ENCODE data around the gene SCAPER. TPM values are rescaled to one million over a fixed set of nuclear protein-coding genes. Genes with fewer than 3 reads are reported as not detected.
A peak's percentile ranks its signal among the peaks of the same experiment; 100 is the strongest.

SCAPER gene
- total and polyA plus RNA-seq, 10 of the 15 experiments (the other 5 are each of a cell fraction or from before 2014, with no cell fraction given): 1.0 to 7.7 (median 3.9) TPM

DNA sequence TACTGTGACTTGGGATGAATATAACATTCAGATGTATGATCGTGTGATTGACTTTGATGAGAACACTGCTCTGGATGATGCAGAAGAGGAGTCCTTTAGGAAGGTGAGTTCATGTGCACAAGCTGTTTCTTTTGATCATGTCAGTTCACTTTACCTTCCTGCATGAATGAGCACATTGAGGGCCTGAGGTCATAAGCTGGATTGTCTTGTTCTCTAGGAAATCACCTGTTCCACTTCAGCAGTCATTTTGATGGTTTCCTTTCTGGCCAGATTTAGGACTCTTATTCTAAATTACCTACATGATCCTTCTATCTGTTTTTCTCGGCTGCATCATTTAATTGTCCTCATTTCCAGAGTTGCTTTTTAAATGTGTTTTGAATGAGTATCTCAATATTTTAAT lies 30.5 kb upstream of the SCAPER start (continued):
- TF ChIP-seq, protein P1, sequence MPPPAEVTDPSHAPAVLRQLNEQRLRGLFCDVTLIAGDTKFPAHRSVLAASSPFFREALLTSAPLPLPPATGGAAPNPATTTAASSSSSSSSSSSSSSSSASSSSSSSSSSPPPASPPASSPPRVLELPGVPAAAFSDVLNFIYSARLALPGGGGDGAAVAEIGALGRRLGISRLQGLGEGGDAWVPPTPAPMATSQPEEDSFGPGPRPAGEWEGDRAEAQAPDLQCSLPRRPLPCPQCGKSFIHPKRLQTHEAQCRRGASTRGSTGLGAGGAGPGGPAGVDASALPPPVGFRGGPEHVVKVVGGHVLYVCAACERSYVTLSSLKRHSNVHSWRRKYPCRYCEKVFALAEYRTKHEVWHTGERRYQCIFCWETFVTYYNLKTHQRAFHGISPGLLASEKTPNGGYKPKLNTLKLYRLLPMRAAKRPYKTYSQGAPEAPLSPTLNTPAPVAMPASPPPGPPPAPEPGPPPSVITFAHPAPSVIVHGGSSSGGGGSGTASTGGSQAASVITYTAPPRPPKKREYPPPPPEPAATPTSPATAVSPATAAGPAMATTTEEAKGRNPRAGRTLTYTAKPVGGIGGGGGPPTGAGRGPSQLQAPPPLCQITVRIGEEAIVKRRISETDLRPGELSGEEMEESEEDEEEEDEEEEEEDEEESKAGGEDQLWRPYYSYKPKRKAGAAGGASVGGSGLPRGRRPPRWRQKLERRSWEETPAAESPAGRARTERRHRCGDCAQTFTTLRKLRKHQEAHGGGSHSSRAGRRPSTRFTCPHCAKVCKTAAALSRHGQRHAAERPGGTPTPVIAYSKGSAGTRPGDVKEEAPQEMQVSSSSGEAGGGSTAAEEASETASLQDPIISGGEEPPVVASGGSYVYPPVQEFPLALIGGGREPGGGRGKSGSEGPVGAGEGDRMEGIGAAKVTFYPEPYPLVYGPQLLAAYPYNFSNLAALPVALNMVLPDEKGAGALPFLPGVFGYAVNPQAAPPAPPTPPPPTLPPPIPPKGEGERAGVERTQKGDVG (CRISPR knock-in tag; IDR thresholded peaks at IDR 0.05): no peak
- TF ChIP-seq RB1 (IDR thresholded peaks at IDR 0.05; ENCODE audit: borderline replicate concordance): no peak
- no peak for TF ChIP-seq RFX5 (IDR thresholded peaks at IDR 0.05; ENCODE audit: low read depth, low read length)
- no peak for TF ChIP-seq EZH2 (IDR thresholded peaks at IDR 0.05; ENCODE audit: borderline replicate concordance, control insufficient read depth, low read depth, low read length)
- TF ChIP-seq, protein P2, sequence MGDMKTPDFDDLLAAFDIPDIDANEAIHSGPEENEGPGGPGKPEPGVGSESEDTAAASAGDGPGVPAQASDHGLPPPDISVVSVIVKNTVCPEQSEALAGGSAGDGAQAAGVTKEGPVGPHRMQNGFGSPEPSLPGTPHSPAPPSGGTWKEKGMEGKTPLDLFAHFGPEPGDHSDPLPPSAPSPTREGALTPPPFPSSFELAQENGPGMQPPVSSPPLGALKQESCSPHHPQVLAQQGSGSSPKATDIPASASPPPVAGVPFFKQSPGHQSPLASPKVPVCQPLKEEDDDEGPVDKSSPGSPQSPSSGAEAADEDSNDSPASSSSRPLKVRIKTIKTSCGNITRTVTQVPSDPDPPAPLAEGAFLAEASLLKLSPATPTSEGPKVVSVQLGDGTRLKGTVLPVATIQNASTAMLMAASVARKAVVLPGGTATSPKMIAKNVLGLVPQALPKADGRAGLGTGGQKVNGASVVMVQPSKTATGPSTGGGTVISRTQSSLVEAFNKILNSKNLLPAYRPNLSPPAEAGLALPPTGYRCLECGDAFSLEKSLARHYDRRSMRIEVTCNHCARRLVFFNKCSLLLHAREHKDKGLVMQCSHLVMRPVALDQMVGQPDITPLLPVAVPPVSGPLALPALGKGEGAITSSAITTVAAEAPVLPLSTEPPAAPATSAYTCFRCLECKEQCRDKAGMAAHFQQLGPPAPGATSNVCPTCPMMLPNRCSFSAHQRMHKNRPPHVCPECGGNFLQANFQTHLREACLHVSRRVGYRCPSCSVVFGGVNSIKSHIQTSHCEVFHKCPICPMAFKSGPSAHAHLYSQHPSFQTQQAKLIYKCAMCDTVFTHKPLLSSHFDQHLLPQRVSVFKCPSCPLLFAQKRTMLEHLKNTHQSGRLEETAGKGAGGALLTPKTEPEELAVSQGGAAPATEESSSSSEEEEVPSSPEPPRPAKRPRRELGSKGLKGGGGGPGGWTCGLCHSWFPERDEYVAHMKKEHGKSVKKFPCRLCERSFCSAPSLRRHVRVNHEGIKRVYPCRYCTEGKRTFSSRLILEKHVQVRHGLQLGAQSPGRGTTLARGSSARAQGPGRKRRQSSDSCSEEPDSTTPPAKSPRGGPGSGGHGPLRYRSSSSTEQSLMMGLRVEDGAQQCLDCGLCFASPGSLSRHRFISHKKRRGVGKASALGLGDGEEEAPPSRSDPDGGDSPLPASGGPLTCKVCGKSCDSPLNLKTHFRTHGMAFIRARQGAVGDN (IDR thresholded peaks at IDR 0.05): no peak
- TF ChIP-seq, protein P3, sequence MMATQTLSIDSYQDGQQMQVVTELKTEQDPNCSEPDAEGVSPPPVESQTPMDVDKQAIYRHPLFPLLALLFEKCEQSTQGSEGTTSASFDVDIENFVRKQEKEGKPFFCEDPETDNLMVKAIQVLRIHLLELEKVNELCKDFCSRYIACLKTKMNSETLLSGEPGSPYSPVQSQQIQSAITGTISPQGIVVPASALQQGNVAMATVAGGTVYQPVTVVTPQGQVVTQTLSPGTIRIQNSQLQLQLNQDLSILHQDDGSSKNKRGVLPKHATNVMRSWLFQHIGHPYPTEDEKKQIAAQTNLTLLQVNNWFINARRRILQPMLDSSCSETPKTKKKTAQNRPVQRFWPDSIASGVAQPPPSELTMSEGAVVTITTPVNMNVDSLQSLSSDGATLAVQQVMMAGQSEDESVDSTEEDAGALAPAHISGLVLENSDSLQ (IDR thresholded peaks at IDR 0.05): peak; percentile 42; the same call in 1 of the 2 replicates
- TF ChIP-seq ATF7 (IDR thresholded peaks at IDR 0.05; ENCODE audit: low read depth): peak; percentile 78
- TF ChIP-seq, protein P4, sequence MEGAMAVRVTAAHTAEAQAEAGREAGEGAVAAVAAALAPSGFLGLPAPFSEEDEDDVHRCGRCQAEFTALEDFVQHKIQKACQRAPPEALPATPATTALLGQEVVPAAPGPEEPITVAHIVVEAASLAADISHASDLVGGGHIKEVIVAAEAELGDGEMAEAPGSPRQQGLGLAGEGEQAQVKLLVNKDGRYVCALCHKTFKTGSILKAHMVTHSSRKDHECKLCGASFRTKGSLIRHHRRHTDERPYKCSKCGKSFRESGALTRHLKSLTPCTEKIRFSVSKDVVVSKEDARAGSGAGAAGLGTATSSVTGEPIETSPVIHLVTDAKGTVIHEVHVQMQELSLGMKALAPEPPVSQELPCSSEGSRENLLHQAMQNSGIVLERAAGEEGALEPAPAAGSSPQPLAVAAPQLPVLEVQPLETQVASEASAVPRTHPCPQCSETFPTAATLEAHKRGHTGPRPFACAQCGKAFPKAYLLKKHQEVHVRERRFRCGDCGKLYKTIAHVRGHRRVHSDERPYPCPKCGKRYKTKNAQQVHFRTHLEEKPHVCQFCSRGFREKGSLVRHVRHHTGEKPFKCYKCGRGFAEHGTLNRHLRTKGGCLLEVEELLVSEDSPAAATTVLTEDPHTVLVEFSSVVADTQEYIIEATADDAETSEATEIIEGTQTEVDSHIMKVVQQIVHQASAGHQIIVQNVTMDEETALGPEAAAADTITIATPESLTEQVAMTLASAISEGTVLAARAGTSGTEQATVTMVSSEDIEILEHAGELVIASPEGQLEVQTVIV (IDR thresholded peaks at IDR 0.05; ENCODE audit: borderline replicate concordance, partially characterized antibody): no peak
- no peak for TF ChIP-seq SUPT20H (IDR thresholded peaks at IDR 0.05; ENCODE audit: borderline replicate concordance, control insufficient read depth, low read depth, low read length)
- no peak for TF ChIP-seq MTA3 (IDR thresholded peaks at IDR 0.05; ENCODE audit: borderline replicate concordance, low read length)
- TF ChIP-seq MYB (IDR thresholded peaks at IDR 0.05; ENCODE audit: borderline replicate concordance, low read depth, low read length): no peak
- TF ChIP-seq STAT3 (IDR thresholded peaks at IDR 0.05; ENCODE audit: low read depth, low read length): no peak
- TF ChIP-seq JUND (IDR thresholded peaks at IDR 0.05; ENCODE audit: low read depth, low read length): no peak
- TF ChIP-seq, protein P5, sequence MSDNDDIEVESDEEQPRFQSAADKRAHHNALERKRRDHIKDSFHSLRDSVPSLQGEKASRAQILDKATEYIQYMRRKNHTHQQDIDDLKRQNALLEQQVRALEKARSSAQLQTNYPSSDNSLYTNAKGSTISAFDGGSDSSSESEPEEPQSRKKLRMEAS (IDR thresholded peaks at IDR 0.05; ENCODE audit: low read depth, low read length): no peak
- no peak for TF ChIP-seq SMAD1 (IDR thresholded peaks at IDR 0.05; ENCODE audit: low read depth, partially characterized antibody)
- TF ChIP-seq CEBPB (IDR thresholded peaks at IDR 0.05; ENCODE audit: borderline replicate concordance in 1 of 2, low read depth in 2 of 2, low read length in 2 of 2): no peak

Measured in GM12878 (cell line).